GM19239 (cell line): Measurements from ENCODE around the gene IFT122.

Source experiments
- DNase-seq: peaks from one replicate; pipeline ENCODE4 v3.0.0; 2011; ENCODE audit warnings: low spot score; ENCODE audit not compliant: insufficient read length
- FAIRE-seq: peaks from 2 replicates; lab custom pipeline; 2011; peaks lifted over from hg19 to GRCh38; lab: Jason Lieb, UNC

The IFT122 gene

DNA sequence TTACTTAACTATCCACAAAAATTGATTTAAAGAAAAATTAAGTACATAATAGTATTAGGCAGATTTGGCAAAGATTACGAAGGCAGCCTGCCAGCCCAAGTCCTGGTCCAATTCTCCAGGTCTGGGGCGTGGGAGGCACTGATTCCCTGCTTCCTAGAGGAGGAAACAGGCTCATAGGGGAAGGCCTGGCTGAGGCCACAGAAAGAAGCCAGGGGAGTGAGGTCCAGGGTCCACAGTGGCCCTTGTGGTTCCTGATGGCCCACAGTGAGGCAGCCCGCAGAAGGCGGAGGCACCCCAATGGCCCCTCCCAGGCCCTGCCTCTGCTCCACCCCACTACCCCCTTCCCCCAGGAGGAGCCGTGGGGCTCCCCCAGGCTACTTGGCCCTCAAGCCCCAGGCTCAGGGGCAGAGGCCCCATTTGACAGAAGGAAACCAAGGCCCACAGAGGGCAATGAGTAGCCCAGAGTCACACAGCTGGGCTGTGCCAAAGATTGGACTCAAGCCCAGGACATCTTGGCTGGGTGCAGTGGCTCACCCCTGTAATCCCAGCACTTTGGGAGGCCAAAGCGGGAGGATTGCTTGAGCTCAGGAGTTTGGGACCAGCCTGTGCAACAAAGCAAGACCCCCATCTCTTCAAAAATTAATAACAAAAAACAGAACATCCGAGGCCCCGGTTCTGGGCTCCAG is 124.0 kb downstream of the IFT122 start:
- no peak for FAIRE-seq
- no peak for DNase-seq

DNA sequence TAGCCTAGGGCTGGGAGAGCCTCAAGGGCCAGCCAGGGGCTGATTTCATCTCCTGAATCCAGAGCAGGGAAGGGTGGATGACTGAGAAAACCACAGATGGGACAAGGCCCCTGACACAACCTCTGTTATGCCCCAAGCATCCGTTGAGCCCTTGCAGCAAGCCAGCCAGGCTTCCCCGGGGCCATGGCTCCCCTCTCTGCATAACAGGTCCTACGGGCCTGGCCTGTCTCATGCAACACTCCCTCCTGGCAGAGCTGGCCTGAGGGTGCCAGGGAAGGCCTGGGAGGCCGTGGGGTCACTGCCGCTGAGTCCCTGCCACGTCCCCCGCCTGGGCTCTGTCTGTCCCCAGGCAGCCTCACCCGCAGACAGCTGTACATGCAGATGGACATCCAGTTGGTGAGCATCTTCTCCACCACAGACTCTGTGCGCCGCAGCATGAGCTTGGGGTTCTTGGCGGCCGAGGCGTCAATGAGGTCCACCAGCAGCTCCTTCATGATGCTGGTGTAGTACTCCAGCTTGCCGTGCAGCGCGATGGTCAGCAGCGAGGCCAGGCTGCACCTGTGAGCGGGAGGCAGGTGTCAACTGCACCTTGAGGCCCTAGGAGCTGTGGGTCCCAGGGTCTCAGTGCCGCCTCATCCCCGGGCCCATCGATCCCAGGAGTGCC is 125.1 kb downstream of the IFT122 start:
- FAIRE-seq (no peak), DNase-seq (no peak)

DNA sequence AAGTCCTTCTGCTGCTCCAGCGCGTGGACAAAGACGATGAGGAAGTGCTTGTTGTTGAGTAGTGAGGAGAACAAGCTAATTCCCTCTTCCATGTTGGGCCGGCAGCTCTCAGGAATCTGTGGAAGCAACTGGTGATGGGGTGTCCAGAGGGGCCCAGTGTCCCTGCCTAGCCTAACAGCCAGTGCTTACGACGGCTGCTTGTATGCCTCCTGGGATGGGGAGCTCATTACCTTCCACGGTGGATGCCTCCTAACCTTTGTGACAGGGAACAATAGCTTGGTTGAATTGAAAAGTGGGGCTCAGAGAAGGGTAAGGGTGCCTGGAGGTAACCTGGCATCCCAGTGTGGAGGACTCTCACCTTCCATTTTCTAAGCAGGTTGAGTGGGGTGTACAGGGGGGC is 125.9 kb downstream of the IFT122 start:
- no peak for DNase-seq
- FAIRE-seq, result no peak

DNA sequence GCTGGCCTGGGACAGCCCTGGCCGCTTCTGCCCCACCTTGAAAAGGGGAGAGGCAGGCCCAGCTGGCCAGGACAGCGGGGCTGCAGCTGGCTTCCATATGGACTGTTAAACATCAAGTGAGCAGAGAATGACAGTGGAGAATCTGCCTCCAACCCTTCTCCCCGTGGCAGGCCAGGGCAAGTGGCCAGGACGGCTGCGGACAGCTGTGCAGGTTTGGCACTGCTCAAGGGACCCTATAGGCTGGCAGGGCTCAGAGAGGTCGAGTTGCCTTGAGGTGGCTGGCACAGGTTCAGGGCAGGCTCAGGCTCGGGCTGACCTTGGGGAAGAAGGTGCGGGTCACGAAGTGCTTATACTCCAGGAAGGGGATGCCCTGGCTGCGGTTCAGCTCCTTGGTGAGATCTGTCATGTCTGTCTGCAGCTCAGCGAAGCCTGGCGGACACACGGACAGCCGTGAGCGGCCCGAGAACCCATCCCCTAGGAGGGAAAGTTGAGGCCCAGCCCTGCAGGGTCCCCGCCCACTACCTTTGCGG is 127.2 kb downstream of the IFT122 start:
- FAIRE-seq, result no peak
- DNase-seq, result no peak

DNA sequence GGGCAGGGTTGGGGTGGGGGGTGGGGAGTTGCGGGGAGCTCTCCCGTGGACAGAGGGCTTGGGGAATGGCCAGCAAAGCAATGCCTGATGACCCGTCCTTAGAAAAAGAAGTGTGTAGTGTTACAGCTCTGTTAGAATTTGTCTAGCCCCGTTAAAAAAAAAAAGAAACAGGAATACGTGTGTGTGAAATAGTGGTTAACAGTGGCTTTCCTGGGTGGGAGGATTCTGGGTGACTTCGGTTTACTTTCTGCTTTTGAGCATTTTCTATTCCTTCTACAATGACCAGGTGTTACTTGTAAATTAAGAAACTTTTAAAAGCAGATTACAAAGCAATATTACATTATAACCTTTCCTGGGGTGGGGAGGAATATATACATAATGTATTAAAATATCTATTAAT is 127.9 kb downstream of the IFT122 start:
- no peak for FAIRE-seq
- DNase-seq, result no peak

DNA sequence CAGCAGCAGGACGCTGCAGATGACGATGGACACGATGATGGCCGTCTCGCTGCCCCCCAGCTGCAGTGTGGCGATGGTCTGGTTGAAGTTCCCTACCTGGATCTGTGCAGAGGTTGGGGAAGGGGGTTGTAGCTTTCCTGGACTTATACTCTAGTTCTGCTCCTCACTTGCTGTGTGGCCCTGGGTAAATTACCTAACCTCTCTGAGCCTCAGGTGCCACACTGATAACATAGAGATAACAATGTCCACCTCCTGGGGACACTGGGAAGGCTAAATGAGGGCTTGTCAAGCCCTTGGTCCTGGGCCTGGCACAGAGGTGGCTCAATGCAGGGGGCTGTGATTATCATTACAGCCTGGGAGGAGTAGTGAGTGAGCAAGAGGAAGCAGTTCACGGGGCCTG is 129.8 kb downstream of the IFT122 start:
- FAIRE-seq (no peak), DNase-seq (no peak)
